ENCODE results near the gene IQSEC1. TPM values are rescaled to one million over a fixed set of nuclear protein-coding genes. Genes with fewer than 3 reads are reported as not detected.
"Not testable (repeated sequence)": the region's sequence is repeated elsewhere in the genome, so short reads cannot be mapped to it uniquely, and the experiment has no call there.

IQSEC1 gene
- total and polyA plus RNA-seq, 2 experiments from 2014 or later, result 21.2 to 24.7 TPM

GRCh38 chr3:12879191-12879815, 193.9 kb downstream of the IQSEC1 start:
- Histone ChIP-seq H3K9me3 (ENCODE audit: low read depth) (no peaks in the 10 kb centered on the region), H3K4me3 (no peak overlapping the region), H2AFZ (no peak overlapping the region), H4K20me1 (ENCODE audit: insufficient read depth, poor library complexity, severe bottlenecking) (no peaks in the 10 kb centered on the region), H3K4me2 (no peak overlapping the region), H3K36me3 (replicated peaks; ENCODE audit: insufficient read depth, low read depth) (no peaks in the 10 kb centered on the region), H3K27me3 (no peaks in the 10 kb centered on the region), H3K79me2 (no peaks in the 10 kb centered on the region), H3K9me2 (replicated peaks; ENCODE audit: insufficient read depth) (no peaks in the 10 kb centered on the region), H3K27ac (no peak overlapping the region), H3K4me1 (ENCODE audit: insufficient read depth) (no peaks in the 10 kb centered on the region)
- WGBS (ENCODE audit: low lambda C conversion rate, missing lambda C conversion rate), result 92% methylated on average over 5 of the region's 5 CpGs
- DNase-seq (ENCODE audit: low spot score), result no peak
- no peak for TF ChIP-seq CTCF (IDR thresholded peaks at IDR 0.05; ENCODE audit: poor library complexity)
- TF ChIP-seq EZH2 (IDR thresholded peaks at IDR 0.05; ENCODE audit: borderline replicate concordance), result no peak
- TF ChIP-seq EZH2phosphoT487 (IDR thresholded peaks at IDR 0.05; ENCODE audit: low read depth, severe bottlenecking, unreplicated experiment), result no peak

- H3K79me2 ChIP-seq; H4K20me1 ChIP-seq (ENCODE audit: insufficient read depth, poor library complexity, severe bottlenecking): not testable (repeated sequence)
- WGBS (ENCODE audit: low lambda C conversion rate, missing lambda C conversion rate), result 46% methylated on average over 2 of the region's 2 CpGs
Measured at GRCh38 chr3:12878758-12879157, 194.5 kb downstream of the IQSEC1 start.

GRCh38 chr3:12878141-12878574, 195.1 kb downstream of the IQSEC1 start:
- 88% methylated on average over 2 of the region's 2 CpGs for WGBS (ENCODE audit: low lambda C conversion rate, missing lambda C conversion rate)
- Histone ChIP-seq H3K4me2 (no peak overlapping the region), H3K27ac (no peak overlapping the region)

More at GRCh38 chr3:12878758-12879157, 194.5 kb downstream of the IQSEC1 start:
- H2AFZ ChIP-seq; H3K9me3 ChIP-seq (ENCODE audit: low read depth); H3K27ac ChIP-seq; H3K36me3 ChIP-seq (replicated peaks; ENCODE audit: insufficient read depth, low read depth); H3K4me3 ChIP-seq; H3K27me3 ChIP-seq; H3K4me2 ChIP-seq; DNase-seq (ENCODE audit: low spot score); H3K4me1 ChIP-seq (ENCODE audit: insufficient read depth); H3K9me2 ChIP-seq (replicated peaks; ENCODE audit: insufficient read depth): not testable (repeated sequence)

More at GRCh38 chr3:12878141-12878574, 195.1 kb downstream of the IQSEC1 start:
- DNase-seq (ENCODE audit: low spot score), result no peak
- Histone ChIP-seq H3K4me3 (no peak overlapping the region), H3K4me1 (ENCODE audit: insufficient read depth) (no peaks in the 10 kb centered on the region), H3K9me3 (ENCODE audit: low read depth) (no peaks in the 10 kb centered on the region), H3K36me3 (replicated peaks; ENCODE audit: insufficient read depth, low read depth) (no peaks in the 10 kb centered on the region), H3K79me2 (no peaks in the 10 kb centered on the region), H3K27me3 (no peaks in the 10 kb centered on the region), H3K9me2 (replicated peaks; ENCODE audit: insufficient read depth) (no peaks in the 10 kb centered on the region), H2AFZ (no peak overlapping the region), H4K20me1 (ENCODE audit: insufficient read depth, poor library complexity, severe bottlenecking) (no peaks in the 10 kb centered on the region)
- TF ChIP-seq EZH2 (IDR thresholded peaks at IDR 0.05; ENCODE audit: borderline replicate concordance), result no peak
- TF ChIP-seq EZH2phosphoT487 (IDR thresholded peaks at IDR 0.05; ENCODE audit: low read depth, severe bottlenecking, unreplicated experiment), result no peak
- TF ChIP-seq CTCF (IDR thresholded peaks at IDR 0.05; ENCODE audit: poor library complexity), result no peak

All from hepatocyte (in vitro differentiated cells).